HG02642 (cell line): ENCODE results near the gene THAP7.

ENCODE experiments used
- ATAC-seq: cut with Tn5 transposase; IDR thresholded peaks from one replicate; pipeline ENCODE4 v1.9.1; 2021; ENCODE audit warnings: mild to moderate bottlenecking; ENCODE audit not compliant: unreplicated experiment, poor library complexity

THAP7 gene

GRCh38 chr22:20952544-20953341 is 49.2 kb downstream of the THAP7 start:
- ATAC-seq: no peak

GRCh38 chr22:20951932-20952380 is 50.0 kb downstream of the THAP7 start:
- ATAC-seq: no peak

GRCh38 chr22:20951151-20951931 is 50.6 kb downstream of the THAP7 start:
- no peak for ATAC-seq

GRCh38 chr22:20949698-20950183 is 52.2 kb downstream of the THAP7 start:
- no peak for ATAC-seq
